Erythroblast (primary cell): ENCODE results near the gene STRC.
"Not testable (repeated sequence)": the region's sequence is repeated elsewhere in the genome, so short reads cannot be mapped to it uniquely, and the experiment has no call there.

ENCODE experiments used
- GATA1 ChIP-seq: IDR thresholded peaks from 2 replicates; pipeline ENCODE4 v1.6.1; 2011; ENCODE audit warnings: low read depth, mild to moderate bottlenecking, control low read depth, low read length, moderate library complexity
- POLR2A ChIP-seq: IDR thresholded peaks from 2 replicates; pipeline ENCODE4 v1.6.1; 2011; ENCODE audit warnings: mild to moderate bottlenecking, low read length

GRCh38 chr15:43662293-43662692, 43.7 kb upstream of the STRC start:
- not testable (repeated sequence) for TF ChIP-seq GATA1, POLR2A
